Type B pancreatic cell (in vitro differentiated cells): ENCODE data around the gene C12orf60. TPM values are rescaled to one million over a fixed set of nuclear protein-coding genes. Genes with fewer than 3 reads are reported as not detected.

Experiments used
- DNase-seq: peaks from one replicate; pipeline ENCODE4 v3.0.0; 2021; ENCODE audit warnings: mixed read lengths; ENCODE audit not compliant: unreplicated experiment; ENCODE audit errors: extremely low spot score
- H3K27ac Mint-ChIP-seq: 2 replicates; pipeline ENCODE4 v1.8.0; 2021; ENCODE audit warnings: mild to moderate bottlenecking, mixed read lengths
- H3K27me3 Mint-ChIP-seq: 2 replicates; pipeline ENCODE4 v1.8.0; 2021; ENCODE audit warnings: mixed read lengths
- H3K36me3 Mint-ChIP-seq: 2 replicates; pipeline ENCODE4 v1.8.0; 2021; ENCODE audit warnings: mixed read lengths
- H3K4me1 Mint-ChIP-seq: one replicate; pipeline ENCODE4 v1.8.0; 2021; ENCODE audit warnings: mixed read lengths; ENCODE audit not compliant: unreplicated experiment
- H3K4me3 Mint-ChIP-seq: 2 replicates; pipeline ENCODE4 v1.8.0; 2021; ENCODE audit warnings: mild to moderate bottlenecking, mixed read lengths
- H3K9me3 Mint-ChIP-seq: 2 replicates; pipeline ENCODE4 v1.8.0; 2021; ENCODE audit warnings: mixed read lengths
- total RNA-seq: library from RNA; stranded (reverse); gene quantifications from 2 replicates; pipeline ENCODE4 v1.2.1, GENCODE V29; 2021; ENCODE audit warnings: low replicate concordance
- TF ChIP-seq, protein P1 (sequence below): fragments of 200-600 bp; sonication (generic); conservative IDR thresholded peaks from 2 replicates; pipeline ENCODE4 v1.5.0; 2021; ENCODE audit warnings: antibody characterized with exemption, mild to moderate bottlenecking

Gene C12orf60
- total RNA-seq, 1 donor from 2014 or later = 2.7 TPM

GRCh38 chr12:14781563-14781962 lies 21.9 kb upstream of the C12orf60 start:
- DNase-seq = no peak
- TF ChIP-seq, protein P1, sequence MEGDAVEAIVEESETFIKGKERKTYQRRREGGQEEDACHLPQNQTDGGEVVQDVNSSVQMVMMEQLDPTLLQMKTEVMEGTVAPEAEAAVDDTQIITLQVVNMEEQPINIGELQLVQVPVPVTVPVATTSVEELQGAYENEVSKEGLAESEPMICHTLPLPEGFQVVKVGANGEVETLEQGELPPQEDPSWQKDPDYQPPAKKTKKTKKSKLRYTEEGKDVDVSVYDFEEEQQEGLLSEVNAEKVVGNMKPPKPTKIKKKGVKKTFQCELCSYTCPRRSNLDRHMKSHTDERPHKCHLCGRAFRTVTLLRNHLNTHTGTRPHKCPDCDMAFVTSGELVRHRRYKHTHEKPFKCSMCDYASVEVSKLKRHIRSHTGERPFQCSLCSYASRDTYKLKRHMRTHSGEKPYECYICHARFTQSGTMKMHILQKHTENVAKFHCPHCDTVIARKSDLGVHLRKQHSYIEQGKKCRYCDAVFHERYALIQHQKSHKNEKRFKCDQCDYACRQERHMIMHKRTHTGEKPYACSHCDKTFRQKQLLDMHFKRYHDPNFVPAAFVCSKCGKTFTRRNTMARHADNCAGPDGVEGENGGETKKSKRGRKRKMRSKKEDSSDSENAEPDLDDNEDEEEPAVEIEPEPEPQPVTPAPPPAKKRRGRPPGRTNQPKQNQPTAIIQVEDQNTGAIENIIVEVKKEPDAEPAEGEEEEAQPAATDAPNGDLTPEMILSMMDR = no peak
- Mint-ChIP-seq H3K27ac (no peak overlapping the region), H3K36me3 (peaks cover 12% of the 10 kb centered on the region), H3K9me3 (no peaks in the 10 kb centered on the region), H3K4me3 (no peak overlapping the region), H3K27me3 (no peaks in the 10 kb centered on the region), H3K4me1 (peaks cover 11% of the 10 kb centered on the region)

DNA sequence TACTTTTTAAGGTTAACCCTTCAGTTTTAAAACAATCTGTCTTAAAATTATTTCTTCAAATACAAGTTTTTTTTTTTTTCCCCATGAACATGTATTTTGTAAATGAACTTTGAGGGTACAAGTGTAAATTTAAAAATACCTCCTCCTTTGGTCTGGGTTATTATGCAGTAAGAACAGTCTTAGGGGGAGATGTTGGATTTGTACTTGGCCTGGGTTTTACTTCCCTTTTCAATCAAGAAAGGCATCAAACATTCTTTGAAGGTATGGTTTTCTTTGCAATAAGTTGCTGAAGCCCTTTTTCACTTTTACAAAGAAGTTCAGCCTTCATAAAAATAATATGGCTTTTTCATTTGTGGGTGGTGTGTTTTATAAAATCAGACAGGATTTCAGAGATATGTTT lies 20.7 kb upstream of the C12orf60 start:
- TF ChIP-seq, protein P1 = no peak
- Mint-ChIP-seq H3K9me3 (no peaks in the 10 kb centered on the region), H3K36me3 (peaks cover 24% of the 10 kb centered on the region), H3K27me3 (no peaks in the 10 kb centered on the region), H3K4me3 (no peak overlapping the region), H3K27ac (no peak overlapping the region), H3K4me1 (peaks cover 5% of the 10 kb centered on the region)
- DNase-seq = no peak

- TF ChIP-seq, protein P1 = no peak
- no peak overlapping the region for H3K27ac Mint-ChIP-seq
- peaks cover 4% of the 10 kb centered on the region for H3K4me1 Mint-ChIP-seq
- no peak for DNase-seq
- peaks cover 35% of the 10 kb centered on the region for H3K36me3 Mint-ChIP-seq
- no peaks in the 10 kb centered on the region for H3K9me3 Mint-ChIP-seq
- H3K27me3 Mint-ChIP-seq = no peaks in the 10 kb centered on the region
- H3K4me3 Mint-ChIP-seq = no peak overlapping the region
These were observed 19.0 kb upstream of the C12orf60 start for GRCh38 chr12:14784471-14784870.

- H3K27me3 Mint-ChIP-seq = no peaks in the 10 kb centered on the region
- DNase-seq = no peak
- no peak overlapping the region for H3K27ac Mint-ChIP-seq
- H3K9me3 Mint-ChIP-seq = no peaks in the 10 kb centered on the region
- no peaks in the 10 kb centered on the region for H3K4me1 Mint-ChIP-seq
- no peak overlapping the region for H3K4me3 Mint-ChIP-seq
- TF ChIP-seq, protein P1 = no peak
- peaks cover 46% of the 10 kb centered on the region for H3K36me3 Mint-ChIP-seq
These were observed 17.9 kb upstream of the C12orf60 start for GRCh38 chr12:14785568-14785967.

DNA sequence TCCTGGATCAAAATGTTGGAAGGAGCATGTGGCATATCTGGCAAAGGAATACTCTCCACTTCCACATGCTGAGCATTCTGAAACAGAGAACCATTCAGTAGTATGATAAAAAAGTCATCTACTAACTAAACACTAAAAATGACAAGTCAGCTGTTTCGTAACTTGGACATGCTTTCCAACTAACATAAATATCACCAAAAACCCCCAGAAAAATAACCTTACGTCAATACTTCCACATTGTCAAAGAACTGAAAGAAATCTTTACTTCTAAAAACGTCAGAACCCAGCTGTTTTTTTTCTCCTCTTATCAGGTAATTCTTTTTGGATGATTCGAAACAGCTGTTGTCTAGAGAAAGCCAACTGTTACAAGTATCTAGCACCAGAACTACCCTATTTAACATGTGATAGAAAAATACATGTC lies 8.4 kb upstream of the C12orf60 start:
- Mint-ChIP-seq H3K9me3 (no peaks in the 10 kb centered on the region), H3K36me3 (peaks cover 71% of the 10 kb centered on the region), H3K4me1 (no peaks in the 10 kb centered on the region), H3K27me3 (no peaks in the 10 kb centered on the region), H3K4me3 (no peak overlapping the region), H3K27ac (no peak overlapping the region)
- DNase-seq = no peak
- TF ChIP-seq, protein P1 = no peak

DNA sequence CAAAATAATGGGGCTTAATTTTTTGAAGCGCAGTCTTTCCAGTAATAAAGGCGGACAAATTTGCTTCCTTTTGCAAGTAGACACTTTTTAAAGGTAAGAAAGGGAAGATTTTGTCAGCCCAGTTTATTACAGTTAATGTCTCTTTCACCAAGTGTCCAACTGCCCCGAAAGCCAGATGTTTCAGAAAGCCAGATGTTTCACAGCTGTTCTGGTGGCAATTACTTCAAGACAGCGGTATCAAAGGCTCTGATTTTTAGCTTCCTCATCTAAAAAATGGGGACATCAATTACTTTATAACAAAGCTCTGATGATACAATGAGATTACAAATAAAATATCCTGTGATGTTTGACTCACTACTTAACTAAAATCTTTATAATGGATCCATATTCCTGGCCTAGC lies 1.2 kb upstream of the C12orf60 start:
- peaks cover 24% of the 10 kb centered on the region for H3K36me3 Mint-ChIP-seq
- H3K4me1 Mint-ChIP-seq = peaks cover 6% of the 10 kb centered on the region
- DNase-seq = no peak
- H3K9me3 Mint-ChIP-seq = no peaks in the 10 kb centered on the region
- no peak overlapping the region for H3K27ac Mint-ChIP-seq
- H3K4me3 Mint-ChIP-seq = no peak overlapping the region
- TF ChIP-seq, protein P1 = no peak
- no peaks in the 10 kb centered on the region for H3K27me3 Mint-ChIP-seq
